ENCODE data around the gene SH3RF3.

GRCh38 chr2:109322641-109323040 is 193.6 kb downstream of the SH3RF3 start:
- TF ChIP-seq RARB (CRISPR knock-in tag; IDR thresholded peaks at IDR 0.05) = no peak
- no peak for TF ChIP-seq ZC3H10 (CRISPR knock-in tag; IDR thresholded peaks at IDR 0.05)
- TF ChIP-seq PPARA (CRISPR knock-in tag; IDR thresholded peaks at IDR 0.05; ENCODE audit: borderline replicate concordance) = no peak
- TF ChIP-seq ZNF8 (CRISPR knock-in tag; IDR thresholded peaks at IDR 0.05) = no peak
- no peak for TF ChIP-seq ARNTL (CRISPR knock-in tag; IDR thresholded peaks at IDR 0.05; ENCODE audit: borderline replicate concordance, low read depth)
- no peak for TF ChIP-seq CREB5 (CRISPR knock-in tag; IDR thresholded peaks at IDR 0.05; ENCODE audit: low read depth)

Measured in SK-N-SH treated with all-trans-retinoic acid at 6 μM for 48 hours (cell line).